Common myeloid progenitor, CD34-positive (primary cell): ENCODE measurements around the gene TRIM50.
"Not testable (repeated sequence)": the region's sequence is repeated elsewhere in the genome, so short reads cannot be mapped to it uniquely, and the experiment has no call there.

Experiments
- CTCF ChIA-PET: fragments of 350-600 bp; sonication (Branson Sonifier 250); formaldehyde crosslinking; loops from one replicate; lab custom pipeline; 2021; ENCODE audit warnings: antibody characterized with exemption; lab: Charles Lee
- POLR2A ChIA-PET: fragments of 350-600 bp; sonication (Branson Sonifier 250); formaldehyde crosslinking; loops from one replicate; lab custom pipeline; 2021; ENCODE audit warnings: antibody characterized with exemption; lab: Charles Lee
- DNase-seq, 3 donors: peaks; one replicate each; pipeline versions ENCODE4 v3.0.0 to v3.0.0-alpha.2; 2013
- H3K27ac ChIP-seq, 2 experiments: 1 replicate in 1 of 2; 2 replicates in 1 of 2; pipeline ENCODE4 v1.7.0; 2013; ENCODE audit warnings: inconsistent platforms in 2 of 2, low read length in 2 of 2, mild to moderate bottlenecking in 2 of 2, low read depth in 1 of 2, moderate library complexity in 1 of 2; ENCODE audit not compliant: severe bottlenecking in 2 of 2, insufficient read depth in 1 of 2, poor library complexity in 1 of 2
- H3K27me3 ChIP-seq, 5 experiments: replicated peaks in 2 of 5; 1 replicate in 3 of 5; 2 replicates in 2 of 5; pipeline versions ENCODE4 v1.6.1 to v1.7.0; 2013; ENCODE audit warnings: low read length in 4 of 5, mild to moderate bottlenecking in 2 of 5, moderate library complexity in 2 of 5, inconsistent platforms in 1 of 5; ENCODE audit not compliant: insufficient read depth in 5 of 5, control insufficient read depth in 4 of 5
- H3K36me3 ChIP-seq, 4 experiments: 1 replicate in 2 of 4; 2 replicates in 2 of 4; pipeline versions ENCODE4 v1.6.1 to v1.7.0; 2013; ENCODE audit warnings: low read length in 3 of 4, control low read depth in 1 of 4, mild to moderate bottlenecking in 1 of 4; ENCODE audit not compliant: control insufficient read depth in 4 of 4, insufficient read depth in 4 of 4
- H3K4me1 ChIP-seq, 4 experiments: 1 replicate in 3 of 4; 2 replicates in 1 of 4; pipeline versions ENCODE4 v1.6.1 to v1.7.1; 2013; ENCODE audit warnings: low read length in 3 of 4, mild to moderate bottlenecking in 3 of 4, control low read depth in 1 of 4, inconsistent platforms in 1 of 4, moderate library complexity in 1 of 4; ENCODE audit not compliant: control insufficient read depth in 4 of 4, insufficient read depth in 4 of 4; ENCODE audit errors: control extremely low read depth in 1 of 4
- H3K4me3 ChIP-seq, 7 experiments: 1 replicate in 4 of 7; 2 replicates in 3 of 7; pipeline versions ENCODE4 v1.5.1 to v1.7.0; 2013; ENCODE audit warnings: mild to moderate bottlenecking in 7 of 7, low read length in 6 of 7, moderate library complexity in 6 of 7, inconsistent platforms in 2 of 7, low read depth in 2 of 7, control low read depth in 1 of 7; ENCODE audit not compliant: insufficient read depth in 4 of 7, control insufficient read depth in 1 of 7; ENCODE audit errors: extremely low read depth in 1 of 7
- H3K9me3 ChIP-seq, 5 experiments: 1 replicate in 4 of 5; 2 replicates in 1 of 5; pipeline versions ENCODE4 v1.6.1 to v1.7.1; 2013; ENCODE audit warnings: low read length in 4 of 5, mild to moderate bottlenecking in 2 of 5, inconsistent platforms in 1 of 5, low read depth in 1 of 5, moderate library complexity in 1 of 5; ENCODE audit not compliant: control insufficient read depth in 4 of 5, insufficient read depth in 2 of 5; ENCODE audit errors: control extremely low read depth in 1 of 5
- WGBS: methylation state at CpG from one replicate; pipeline ENCODE4 v1.1.5; 2013; ENCODE audit not compliant: insufficient coverage; 5-methylcytosine and 5-hydroxymethylcytosine counted together

TRIM50 gene

DNA sequence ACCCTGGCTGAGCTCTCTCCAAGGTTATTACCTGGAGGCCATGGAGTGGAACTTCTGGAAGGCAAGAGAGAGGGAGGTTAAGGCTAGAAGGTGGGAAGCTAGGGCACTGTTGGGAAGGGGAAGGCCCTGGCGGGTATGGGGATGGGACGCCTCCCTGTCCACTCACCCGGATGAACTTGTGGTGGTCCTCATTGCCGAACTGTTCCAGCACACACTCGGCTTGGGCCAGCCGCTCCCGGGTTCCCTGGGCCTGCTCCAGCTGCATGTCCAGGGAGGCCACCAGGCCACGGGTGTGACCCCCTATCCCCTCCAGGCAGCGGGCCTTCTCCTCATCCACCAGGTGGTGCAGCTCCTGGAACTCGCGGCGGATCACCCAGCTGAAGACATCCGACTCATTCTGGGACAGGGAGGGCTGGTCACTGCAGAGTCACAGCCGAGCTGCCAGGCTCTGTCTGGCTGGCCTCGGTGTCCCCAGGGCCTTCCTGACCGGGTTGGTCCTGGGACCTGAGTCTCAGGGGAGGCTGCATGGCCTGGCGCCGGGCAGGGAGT, 9.2 kb downstream of the TRIM50 start:
- H3K9me3 ChIP-seq, H3K27me3 ChIP-seq, H3K36me3 ChIP-seq, CTCF ChIA-PET, POLR2A ChIA-PET, DNase-seq, H3K27ac ChIP-seq, H3K4me1 ChIP-seq, H3K4me3 ChIP-seq: not testable (repeated sequence)
- WGBS = no CpG with 5 or more reads among the region's 18 CpGs

DNA sequence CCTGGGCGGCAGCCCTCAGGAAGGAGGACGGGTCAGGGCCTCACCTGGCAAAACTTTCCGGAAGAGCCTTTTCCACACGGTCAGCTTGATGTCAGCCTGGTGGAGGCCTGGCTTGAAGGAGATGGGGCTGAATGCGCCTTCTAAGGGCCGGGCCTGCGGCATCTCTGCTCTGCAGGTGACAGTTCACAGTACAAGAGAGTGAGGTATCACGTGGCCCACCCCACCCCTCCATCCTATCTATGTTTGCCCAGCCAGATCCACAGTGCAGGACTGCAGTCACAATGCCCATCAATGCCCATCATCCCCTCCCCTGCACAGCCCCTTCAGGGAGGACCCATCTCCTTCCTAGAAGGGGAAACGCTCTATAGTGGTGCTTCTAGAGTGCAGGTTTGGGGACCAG, 11.4 kb downstream of the TRIM50 start:
- 97% methylated on average over 8 of the region's 9 CpGs for WGBS
- H3K4me3 ChIP-seq = no peak overlapping the region
- no peaks in the 10 kb centered on the region for H3K36me3 ChIP-seq

DNA sequence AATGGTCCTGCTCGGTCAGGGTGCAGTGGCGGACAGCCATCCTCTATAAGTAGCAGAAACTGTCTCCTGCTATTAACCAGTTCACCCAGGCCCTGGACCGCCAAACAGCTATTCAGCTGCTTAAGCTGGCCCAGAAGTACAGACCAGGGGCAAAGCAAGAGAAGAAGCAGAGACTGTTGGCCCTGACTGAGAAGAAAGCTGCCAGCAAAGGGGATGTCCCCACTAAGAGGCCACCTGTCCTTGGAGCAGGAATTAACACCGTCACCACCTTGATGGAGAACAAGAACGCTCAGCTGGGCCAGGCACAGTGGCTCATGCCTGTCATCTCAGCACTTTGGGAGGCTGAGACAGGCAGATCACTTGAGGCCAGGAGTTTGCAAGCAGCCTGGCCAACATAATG, 13.6 kb downstream of the TRIM50 start:
- Histone ChIP-seq H3K4me3 (no peak overlapping the region), H3K27ac (no peak overlapping the region), H3K4me1 (peaks cover 0 to 2% (median 2%) of the 10 kb centered on the region in 4 experiments), H3K9me3 (no peaks in the 10 kb centered on the region), H3K36me3 (no peaks in the 10 kb centered on the region), H3K27me3 (no peaks in the 10 kb centered on the region)
- POLR2A ChIA-PET = no interaction called here
- no peak for DNase-seq
- CTCF ChIA-PET = interaction anchor here (1.5 kb wide), 1 partner anchor 138 kb away, joined by 5 read pairs; no protein-coding TSS in a partner anchor
- 98% methylated on average over 5 of the region's 5 CpGs for WGBS

More for the DNA sequence above, 11.4 kb downstream of the TRIM50 start:
- no peaks in the 10 kb centered on the region for H3K27me3 ChIP-seq
- ChIA-PET CTCF (interaction anchor here (0.7 to 0.8 kb wide), 2 partner anchors 11 to 42 kb away, joined by 3 read pairs; partner anchors contain the start of gene TRIM50), POLR2A (interaction anchor here (0.5 kb wide), 1 partner anchor 493 kb away, joined by 3 read pairs; no protein-coding TSS in a partner anchor)
- no peaks in the 10 kb centered on the region for H3K4me1 ChIP-seq
- no peaks in the 10 kb centered on the region for H3K9me3 ChIP-seq
- no peak for DNase-seq
- no peak overlapping the region for H3K27ac ChIP-seq

DNA sequence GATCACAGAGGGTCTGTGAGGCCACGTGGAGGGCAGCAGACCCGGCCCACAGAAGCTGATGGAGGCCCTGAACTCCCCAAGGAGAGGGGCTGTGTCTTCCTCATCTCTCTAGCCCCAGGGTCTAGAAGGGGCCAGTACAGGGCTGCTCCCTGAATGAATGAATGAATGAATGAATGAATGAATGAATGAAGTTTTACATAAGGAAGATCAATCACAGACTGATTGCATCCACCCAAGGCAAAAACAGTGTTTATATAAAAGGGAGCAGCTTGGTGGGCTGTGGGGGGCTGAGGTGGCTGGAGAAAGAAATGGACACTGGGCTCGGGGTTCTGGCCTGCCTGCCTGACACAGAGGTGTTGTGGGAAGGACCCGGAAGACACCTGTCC, 14.4 kb downstream of the TRIM50 start:
- H3K4me1 ChIP-seq = peaks cover 0 to 5% (median 5%) of the 10 kb centered on the region in 4 experiments
- DNase-seq = no peak
- ChIA-PET CTCF (interaction anchor here (1.5 kb wide), 1 partner anchor 139 kb away, joined by 5 read pairs; no protein-coding TSS in a partner anchor), POLR2A (no interaction called here)
- no peaks in the 10 kb centered on the region for H3K27me3 ChIP-seq
- no peak overlapping the region for H3K27ac ChIP-seq
- 96% methylated on average over 4 of the region's 4 CpGs for WGBS
- H3K4me3 ChIP-seq = no peak overlapping the region
- H3K9me3 ChIP-seq = no peaks in the 10 kb centered on the region
- H3K36me3 ChIP-seq = no peaks in the 10 kb centered on the region

DNA sequence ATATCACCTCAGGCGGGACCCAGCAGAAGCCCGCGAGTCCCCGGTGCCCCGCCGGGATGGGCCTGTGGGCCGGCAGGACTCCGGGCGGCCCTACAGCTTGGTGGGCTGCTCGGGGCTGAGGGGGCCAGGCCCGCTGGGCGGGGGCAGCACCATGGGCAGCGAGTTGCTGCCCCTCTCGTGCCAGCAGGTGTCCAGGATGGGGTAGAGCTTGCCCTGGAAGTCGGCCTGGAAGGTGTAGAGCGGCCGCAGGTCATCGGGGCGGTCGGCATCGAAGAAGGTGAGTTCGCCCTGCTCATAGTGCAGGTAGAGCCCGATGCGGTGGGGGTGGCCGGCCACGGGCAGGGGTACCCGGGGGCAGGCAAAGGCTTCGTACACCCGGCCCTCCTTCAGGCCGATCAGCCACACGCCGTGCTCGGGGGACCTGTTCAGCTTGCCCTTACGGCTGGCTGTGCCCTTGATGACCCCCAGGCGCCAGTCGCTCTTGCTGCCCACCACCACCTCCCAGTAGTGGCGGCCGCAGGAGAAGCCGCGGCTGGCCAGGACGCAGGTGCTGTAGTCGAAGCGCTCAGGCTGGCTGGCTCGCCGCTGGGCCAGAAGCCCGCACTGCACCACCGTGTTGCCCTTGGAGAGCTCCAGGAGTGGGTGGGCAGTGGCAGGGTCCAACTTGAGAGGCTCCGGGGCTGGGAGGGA, 14.9 kb downstream of the TRIM50 start:
- ChIA-PET POLR2A (no interaction called here), CTCF (no interaction called here)
- no peaks in the 10 kb centered on the region for H3K9me3 ChIP-seq
- DNase-seq = no peak
- H3K4me3 ChIP-seq = no peak overlapping the region
- no peaks in the 10 kb centered on the region for H3K36me3 ChIP-seq
- H3K27me3 ChIP-seq = no peaks in the 10 kb centered on the region
- 96% methylated on average over 42 of the region's 48 CpGs for WGBS
- no peak overlapping the region for H3K27ac ChIP-seq
- H3K4me1 ChIP-seq = peaks cover 0 to 9% (median 9%) of the 10 kb centered on the region in 4 experiments

DNA sequence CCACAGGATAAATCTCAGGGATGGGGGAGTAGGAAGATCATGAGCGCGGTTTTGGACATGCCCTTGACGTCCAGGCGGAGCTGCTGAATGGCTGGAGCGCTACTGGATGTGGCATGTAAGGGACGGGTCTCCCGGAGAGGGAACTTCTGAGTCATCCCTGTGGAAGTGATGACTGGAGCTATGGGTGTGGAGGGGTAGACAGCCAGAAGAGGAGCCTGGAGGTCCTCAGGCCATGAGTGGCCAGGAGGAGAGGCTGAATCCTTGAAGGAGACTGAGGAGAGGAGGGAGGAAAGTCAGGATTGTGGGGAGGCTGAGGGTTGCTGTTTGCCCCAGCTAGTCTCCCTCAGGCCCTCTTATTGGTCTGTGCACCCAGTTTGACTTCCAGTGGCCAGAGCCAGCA, 16.5 kb downstream of the TRIM50 start:
- H3K36me3 ChIP-seq, POLR2A ChIA-PET, H3K27ac ChIP-seq, DNase-seq, H3K9me3 ChIP-seq, H3K4me3 ChIP-seq, H3K27me3 ChIP-seq: not testable (repeated sequence)
- WGBS = 94% methylated on average over 5 of the region's 7 CpGs
- H3K4me1 ChIP-seq = peaks cover 0 to 14% (median 13%) of the 10 kb centered on the region in 4 experiments
- CTCF ChIA-PET = interaction anchor here (0.7 kb wide), 1 partner anchor 22 kb away, joined by 3 read pairs; no protein-coding TSS in a partner anchor

DNA sequence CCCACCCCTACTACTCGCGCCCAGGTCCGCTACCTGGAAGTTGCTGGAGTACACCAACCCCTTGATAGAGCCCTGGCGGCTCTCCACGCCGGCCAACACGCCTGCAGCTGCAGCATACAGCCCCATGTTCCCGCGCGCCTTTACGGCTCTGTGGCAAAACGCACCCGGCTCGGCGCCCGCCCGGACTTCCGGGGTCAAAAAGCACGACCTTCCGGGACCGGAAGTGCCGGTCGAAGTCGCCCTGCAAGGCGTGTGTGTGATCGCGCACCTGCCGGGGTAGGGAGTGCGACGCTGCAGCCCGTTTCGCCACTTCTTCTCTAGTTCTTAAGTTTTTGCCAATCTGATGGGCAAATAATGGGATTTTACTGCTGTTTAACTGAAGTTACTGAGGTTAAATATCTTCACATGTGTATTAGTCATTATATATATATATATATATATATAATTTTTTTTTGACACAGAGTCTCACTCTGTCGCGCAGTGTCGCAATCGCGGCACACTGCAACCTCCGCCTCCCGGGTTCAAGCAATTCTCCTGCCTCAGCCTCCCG, 19.1 kb downstream of the TRIM50 start, which contains the start of gene NSUN5:
TSS of gene NSUN5 (minus strand) at position 162 of the 550 bp plus-strand sequence. CDS start at position 126, 36 bp downstream.
- CTCF ChIA-PET = no interaction called here
- no peaks in the 10 kb centered on the region for H3K27me3 ChIP-seq
- H3K27ac ChIP-seq = peak within 1 kb of the TSS in 1 of 2 experiments; percentile 25
- H3K9me3 ChIP-seq = no peaks in the 10 kb centered on the region
- WGBS = 0% methylated on average over 25 of the region's 40 CpGs
- peaks cover 5 to 23% (median 14%) of the 10 kb centered on the region in 4 experiments for H3K36me3 ChIP-seq
- DNase-seq = peak; percentile 87 to 94 (median 92)
- POLR2A ChIA-PET = no interaction called here
- peaks cover 0 to 14% (median 13%) of the 10 kb centered on the region in 4 experiments for H3K4me1 ChIP-seq
- H3K4me3 ChIP-seq = peak within 1 kb of the TSS; percentile 66 to 89 (median 72)
